ENCODE measurements around the gene ADAMTS10.
"Not testable (repeated sequence)": the region's sequence is repeated elsewhere in the genome, so short reads cannot be mapped to it uniquely, and the experiment has no call there.

ADAMTS10 gene

GRCh38 chr19:8610041-8610935 is at the start of gene ADAMTS10:
TSS of gene ADAMTS10 (minus strand) at chr19:8610715. CDS start at chr19:8605710, 5,005 bp downstream.
- DNase-seq (ENCODE audit: low spot score) = peak; percentile 67

GRCh38 chr19:8659905-8660304 is 49.4 kb upstream of the ADAMTS10 start:
- DNase-seq (ENCODE audit: low spot score) = no peak

GRCh38 chr19:8657869-8658268 is 47.4 kb upstream of the ADAMTS10 start:
- DNase-seq (ENCODE audit: low spot score) = no peak

GRCh38 chr19:8655340-8655709 is 44.8 kb upstream of the ADAMTS10 start:
- DNase-seq (ENCODE audit: low spot score) = no peak

GRCh38 chr19:8654591-8655339 is 44.2 kb upstream of the ADAMTS10 start:
- peak; percentile 86 for DNase-seq (ENCODE audit: low spot score)

- no peak for DNase-seq (ENCODE audit: low spot score)
Measured at GRCh38 chr19:8648240-8648639, 37.7 kb upstream of the ADAMTS10 start.

GRCh38 chr19:8643860-8644653 is 33.5 kb upstream of the ADAMTS10 start:
- no peak for DNase-seq (ENCODE audit: low spot score)

GRCh38 chr19:8642561-8642960 is 32.0 kb upstream of the ADAMTS10 start:
- DNase-seq (ENCODE audit: low spot score) = no peak

GRCh38 chr19:8641908-8642547 is 31.5 kb upstream of the ADAMTS10 start:
- no peak for DNase-seq (ENCODE audit: low spot score)

- no peak for DNase-seq (ENCODE audit: low spot score)
Measured at GRCh38 chr19:8641221-8641907, 30.8 kb upstream of the ADAMTS10 start.

- no peak for DNase-seq (ENCODE audit: low spot score)
Measured at GRCh38 chr19:8640402-8641004, 30.0 kb upstream of the ADAMTS10 start.

- DNase-seq (ENCODE audit: low spot score) = no peak
Measured at GRCh38 chr19:8639821-8640401, 29.4 kb upstream of the ADAMTS10 start.

- DNase-seq (ENCODE audit: low spot score) = no peak
Measured at GRCh38 chr19:8638078-8638619, 27.6 kb upstream of the ADAMTS10 start.

- DNase-seq (ENCODE audit: low spot score) = not testable (repeated sequence)
Measured at GRCh38 chr19:8637070-8637469, 26.6 kb upstream of the ADAMTS10 start.

- DNase-seq (ENCODE audit: low spot score) = no peak
Measured at GRCh38 chr19:8635422-8635821, 24.9 kb upstream of the ADAMTS10 start.

GRCh38 chr19:8631425-8631819 is 20.9 kb upstream of the ADAMTS10 start:
- DNase-seq (ENCODE audit: low spot score) = peak; percentile 75

- no peak for DNase-seq (ENCODE audit: low spot score)
Measured at GRCh38 chr19:8630796-8631424, 20.4 kb upstream of the ADAMTS10 start.

GRCh38 chr19:8629996-8630683 is 19.6 kb upstream of the ADAMTS10 start, which contains the start of gene NFILZ:
TSS of gene NFILZ (plus strand) at chr19:8630633. CDS start at chr19:8676766, 46,133 bp downstream.
- no peak for DNase-seq (ENCODE audit: low spot score)

- no peak for DNase-seq (ENCODE audit: low spot score)
Measured at GRCh38 chr19:8629184-8629583, 18.7 kb upstream of the ADAMTS10 start.

All from ecto neural progenitor cell (in vitro differentiated cells).